Head of caudate nucleus (tissue), 42 donors: ENCODE data around the gene COPRS.
"Not testable (repeated sequence)": the region's sequence is repeated elsewhere in the genome, so short reads cannot be mapped to it uniquely, and the experiment has no call there.

ENCODE experiments used
- DNase-seq, 42 donors: peaks; one replicate each; pipeline versions ENCODE4 v3.0.0 to v3.0.0-alpha.2; 2020 to 2021; ENCODE audit warnings: mixed read lengths in 7 of 42
- intact Hi-C: fragments of 100-400 bp; cut with DNase I; formaldehyde crosslinking; loops from one replicate; pipeline ENCODE4 v1.15.0; 2022

COPRS gene

GRCh38 chr17:31854672-31855071 lies 4.4 kb downstream of the COPRS start:
- no peak for DNase-seq
- intact Hi-C loops = no loop called here

GRCh38 chr17:31853911-31854470 lies 5.1 kb downstream of the COPRS start:
- DNase-seq = no peak
- intact Hi-C loops = no loop called here

GRCh38 chr17:31845291-31845690 lies 13.8 kb downstream of the COPRS start:
- intact Hi-C loops = no loop called here
- no peak for DNase-seq

DNA sequence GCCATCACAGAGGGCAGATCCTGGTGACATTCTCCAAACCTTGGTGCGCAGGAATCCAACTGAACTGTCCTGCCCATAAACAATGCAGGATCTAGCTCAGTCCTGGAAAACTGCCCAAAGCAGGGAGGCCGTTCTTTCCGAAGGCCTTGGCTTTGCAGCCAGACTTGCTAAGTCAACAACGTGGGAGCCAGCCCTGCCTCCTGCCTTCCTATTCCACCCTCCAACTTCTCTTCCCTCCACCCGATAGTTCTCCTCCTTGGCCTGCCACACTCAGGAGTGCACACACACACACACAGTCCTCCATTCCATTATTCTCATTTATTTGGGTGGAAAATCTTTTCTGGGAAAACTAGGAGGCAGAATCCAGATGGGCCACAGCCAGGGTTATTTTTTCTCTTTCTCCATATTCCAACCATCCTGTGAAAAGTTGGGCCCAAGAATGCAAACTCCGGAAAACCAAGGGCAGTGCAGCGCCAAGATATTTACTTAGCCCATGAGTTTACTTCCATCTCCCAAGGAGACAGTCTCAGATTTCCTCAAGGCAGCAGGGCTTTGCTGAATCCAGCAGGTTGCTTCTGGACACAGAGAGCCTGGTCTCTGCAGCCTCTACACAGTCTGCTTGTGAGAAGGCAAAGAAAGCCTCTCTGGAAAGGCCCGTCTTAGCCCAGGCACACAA lies 15.8 kb downstream of the COPRS start:
- intact Hi-C loops = loop anchor here (5.0 kb wide), 1 partner anchor 286 kb away; no protein-coding TSS in a partner anchor
- peak in 34 of 42 donors; percentile 12 to 64 (median 37) for DNase-seq

DNA sequence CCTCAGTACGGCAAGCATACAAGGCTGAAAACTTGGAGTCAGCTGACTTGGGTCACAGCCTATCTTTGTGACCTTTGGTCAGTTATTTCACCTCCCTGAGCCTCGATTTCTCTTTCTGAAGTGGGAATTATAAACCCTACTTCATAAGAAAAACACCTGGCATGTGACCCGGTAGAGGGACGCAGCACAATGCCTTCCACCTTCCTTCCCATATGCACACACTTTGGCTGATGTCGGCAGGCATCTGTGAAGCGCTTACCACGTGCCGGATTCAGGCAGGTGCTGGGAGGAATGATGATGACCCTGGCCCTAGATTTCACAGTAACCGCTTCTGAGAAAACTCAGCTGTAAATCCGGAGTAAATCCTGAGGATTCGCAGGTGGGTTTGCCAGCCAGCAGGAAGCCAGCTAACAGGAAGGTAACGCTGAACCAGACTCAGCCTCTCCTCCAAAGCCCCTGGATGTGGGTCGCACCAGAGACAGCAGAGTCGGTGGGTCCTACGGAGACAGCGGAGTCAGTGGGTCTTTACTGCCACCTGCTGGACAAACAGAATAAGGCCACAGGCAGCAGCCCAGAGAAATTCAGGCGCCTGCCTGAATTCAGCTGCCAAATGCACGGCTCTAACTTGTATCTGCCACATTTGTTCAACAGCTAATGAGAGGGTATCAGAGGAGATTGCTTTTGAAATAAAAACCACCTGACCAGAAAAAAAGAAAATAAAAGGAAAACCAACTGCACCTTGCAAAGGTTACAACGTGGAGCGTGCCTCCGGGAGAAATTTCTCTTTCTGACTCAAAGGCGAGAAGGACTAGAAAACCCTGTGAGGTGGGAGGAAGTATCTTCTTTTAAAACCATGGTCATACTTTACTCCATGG lies 16.6 kb downstream of the COPRS start:
- peak; percentile 53 to 90 (median 80) for DNase-seq
- intact Hi-C loops = loop anchor here (5.0 kb wide), 1 partner anchor 285 kb away; no protein-coding TSS in a partner anchor

DNA sequence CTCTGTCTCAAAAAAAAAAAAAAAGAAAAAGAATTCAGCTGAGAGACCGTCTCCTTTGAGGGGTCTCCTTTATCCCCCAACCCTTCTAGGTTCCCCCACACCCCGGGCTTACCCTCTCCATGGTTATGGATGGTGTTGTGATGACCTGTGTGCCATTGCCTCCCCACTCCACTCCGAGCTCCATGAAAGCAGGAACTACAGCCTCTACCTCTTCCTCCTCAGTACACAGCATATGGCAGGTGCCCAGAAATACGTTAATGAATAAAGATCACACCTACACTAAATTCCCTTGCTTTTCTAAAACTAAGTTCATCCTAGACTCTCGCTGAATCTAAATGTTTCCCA lies 17.2 kb downstream of the COPRS start:
- intact Hi-C loops = loop anchor here (5.0 kb wide), 1 partner anchor 285 kb away; no protein-coding TSS in a partner anchor
- no peak for DNase-seq

DNA sequence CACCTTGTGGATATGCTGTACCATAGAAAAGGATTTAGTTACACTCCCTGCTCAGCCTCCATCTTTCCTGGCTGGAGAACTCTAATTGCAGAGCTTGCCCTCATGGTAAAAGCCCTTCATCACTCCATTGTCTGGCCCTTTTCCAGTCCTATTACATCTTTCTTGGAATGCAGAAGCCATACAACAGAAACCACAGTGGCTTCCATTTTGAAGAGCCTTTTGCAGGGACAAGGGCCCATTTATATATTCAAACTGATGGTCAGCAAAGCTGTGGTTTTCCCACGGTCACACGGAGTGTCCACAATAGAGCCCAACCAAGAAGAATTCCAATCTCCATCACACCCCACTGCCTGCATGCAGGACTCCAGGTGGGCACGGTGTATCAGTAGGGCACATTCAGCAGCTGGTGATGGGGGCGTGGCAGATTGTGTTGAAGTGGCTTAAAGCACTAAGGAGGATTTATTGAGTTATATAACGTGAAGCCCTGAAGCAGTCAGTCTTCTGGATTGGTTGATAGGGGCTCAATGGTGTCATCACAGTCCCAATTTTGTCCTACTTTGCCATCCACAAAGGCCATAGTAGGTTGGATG lies 20.3 kb downstream of the COPRS start:
- DNase-seq = no peak
- intact Hi-C loops = no loop called here

GRCh38 chr17:31835984-31836383 lies 23.1 kb downstream of the COPRS start:
- intact Hi-C loops = no loop called here
- DNase-seq = no peak

GRCh38 chr17:31834448-31834847 lies 24.6 kb downstream of the COPRS start:
- intact Hi-C loops = no loop called here
- peak in 4 of 42 donors; percentile 4 to 17 (median 12) for DNase-seq

- intact Hi-C loops = no loop called here
- DNase-seq = no peak
Measured at GRCh38 chr17:31832746-31833145, 26.3 kb downstream of the COPRS start.

DNA sequence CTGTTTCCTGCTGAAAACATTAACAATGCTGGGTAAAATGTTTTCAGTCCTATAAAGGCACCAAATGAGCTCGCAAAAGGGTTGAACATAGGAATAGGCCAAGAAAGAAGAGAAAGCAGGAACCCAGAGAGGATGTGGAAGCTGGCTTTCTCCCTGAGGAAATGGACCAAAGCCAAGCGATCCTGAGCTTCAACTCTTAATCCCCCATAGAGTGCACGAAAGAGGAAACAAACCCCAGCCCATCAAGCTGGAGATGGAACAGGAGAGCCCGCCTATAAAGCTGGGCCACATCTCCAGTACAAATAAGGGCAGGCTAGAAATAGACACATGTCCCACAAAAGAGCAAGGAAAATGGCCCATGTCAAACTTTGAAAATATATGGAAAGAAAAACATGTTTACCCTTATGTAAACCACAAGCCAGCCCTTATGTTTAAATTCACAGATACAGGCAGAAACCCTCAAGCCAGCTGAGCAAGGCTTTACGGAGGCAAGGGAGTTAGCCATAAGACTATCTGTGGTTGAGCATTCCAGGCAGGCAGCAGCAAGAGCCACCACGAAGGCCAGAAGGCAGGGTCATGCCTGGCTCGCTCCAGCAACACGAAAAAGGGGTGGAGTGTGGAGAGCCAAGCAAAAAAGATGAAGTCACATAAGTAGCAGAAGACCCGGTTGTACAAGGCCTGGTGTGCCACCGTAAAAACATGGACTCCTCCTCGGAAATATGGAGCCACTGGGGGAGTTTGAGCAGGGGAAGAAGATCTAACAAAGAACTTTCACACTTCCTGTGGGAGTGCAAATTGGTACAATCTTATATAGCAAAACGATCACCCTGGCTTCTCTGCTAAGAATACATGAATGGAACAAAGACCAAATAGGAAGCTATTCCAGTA lies 27.8 kb downstream of the COPRS start:
- DNase-seq = no peak
- intact Hi-C loops = no loop called here

DNA sequence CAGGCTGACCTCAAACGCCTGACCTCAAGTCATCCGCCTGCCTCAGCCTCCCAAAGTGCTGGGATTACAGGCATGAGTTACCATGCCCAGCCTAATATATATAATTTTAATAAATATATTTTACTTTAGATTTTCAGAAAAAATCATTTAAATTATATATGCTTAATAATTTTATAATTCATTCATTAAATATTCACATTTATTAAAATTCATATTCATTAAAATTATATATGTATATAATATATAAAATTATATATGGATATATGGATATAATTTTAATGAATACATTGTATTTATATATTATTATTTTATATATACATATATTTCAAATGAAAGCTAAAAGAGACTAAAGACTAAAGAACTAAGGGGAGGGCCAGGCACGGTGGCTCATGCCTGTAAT lies 29.4 kb downstream of the COPRS start:
- intact Hi-C loops = no loop called here
- DNase-seq = no peak

DNA sequence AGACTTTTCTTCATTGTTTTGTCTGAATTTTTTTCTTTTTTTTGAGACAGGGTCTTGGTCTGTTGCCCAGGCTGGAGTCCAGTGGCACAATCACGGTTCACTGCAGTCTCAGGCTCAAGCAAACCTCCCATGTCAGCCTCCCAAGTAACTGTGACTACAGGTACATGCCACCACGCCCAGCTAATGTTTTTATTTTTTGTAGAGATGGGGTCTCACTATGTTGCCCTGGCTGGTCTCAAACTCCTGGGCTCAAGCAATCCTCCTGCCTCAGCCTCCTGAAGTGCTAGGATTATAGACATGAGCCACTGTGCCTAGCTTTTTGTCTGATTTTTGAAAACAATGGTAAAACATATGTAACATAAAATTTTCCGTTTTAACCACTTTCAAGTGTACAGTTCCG lies 30.1 kb downstream of the COPRS start:
- DNase-seq, intact Hi-C loops: not testable (repeated sequence)

DNA sequence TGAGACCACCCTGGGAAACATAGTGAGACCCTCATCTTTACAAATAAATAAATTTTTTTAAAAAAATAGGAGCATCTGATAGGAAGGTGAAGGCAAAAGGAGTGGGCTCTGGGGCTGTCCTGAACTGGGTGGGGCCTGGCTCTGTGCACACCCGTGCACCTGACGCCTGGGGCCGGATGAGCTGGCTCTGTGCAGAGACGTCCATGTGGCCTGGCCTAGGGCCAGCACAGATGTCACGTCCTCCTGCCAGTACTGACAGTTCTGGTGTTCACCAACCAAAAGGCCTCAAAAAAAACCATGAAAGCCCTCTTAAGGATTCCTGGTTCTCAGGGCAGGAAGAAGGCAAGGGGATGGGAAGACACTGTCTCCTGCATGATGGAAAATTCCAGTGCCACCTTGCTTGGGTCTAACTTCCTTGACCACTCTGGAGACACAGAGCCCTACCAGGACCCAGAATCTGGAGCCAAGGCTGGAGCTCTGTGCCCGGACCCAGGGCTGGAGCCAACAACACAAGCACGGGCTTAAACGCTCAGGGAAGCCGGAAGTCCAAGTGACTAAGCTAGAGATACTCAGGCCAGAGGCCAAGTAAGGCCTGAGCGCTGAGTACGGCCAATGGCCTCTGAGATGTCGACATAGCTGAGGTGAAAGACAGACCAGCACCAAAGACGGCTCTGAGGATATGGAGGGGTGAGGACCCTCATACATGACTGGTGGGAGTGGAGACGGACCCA lies 32.9 kb downstream of the COPRS start:
- peak in 3 of 42 donors; percentile 5 to 21 (median 15) for DNase-seq
- intact Hi-C loops = no loop called here

DNA sequence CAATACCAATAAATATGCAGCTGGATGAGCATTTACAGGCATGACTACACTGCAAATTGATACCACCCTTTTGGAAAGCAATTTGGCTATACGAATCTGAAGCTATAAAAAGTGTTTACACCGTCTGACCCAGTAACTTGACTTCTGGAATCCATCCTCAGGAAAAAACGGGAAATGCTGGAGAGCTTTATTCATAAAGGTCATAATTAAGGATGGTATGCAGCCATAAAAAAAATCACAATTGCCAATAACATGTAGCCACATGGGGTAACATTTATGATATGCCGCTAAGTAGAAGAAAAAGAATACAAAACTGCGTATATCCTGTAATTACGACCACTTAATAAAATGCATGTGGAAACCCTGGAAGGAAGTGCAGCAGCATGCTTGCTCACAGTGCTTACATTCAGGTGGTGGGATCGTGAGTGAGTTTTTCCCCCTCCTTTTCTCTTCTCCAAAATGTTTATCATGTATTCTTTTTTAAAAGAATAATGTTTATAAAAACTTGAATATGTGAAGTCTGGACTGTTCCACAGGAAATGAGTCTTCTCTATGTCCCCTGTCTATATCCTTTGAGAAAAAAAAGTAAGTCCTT lies 34.2 kb downstream of the COPRS start:
- intact Hi-C loops = no loop called here
- DNase-seq = no peak

- no peak for DNase-seq
- intact Hi-C loops = no loop called here
Measured at GRCh38 chr17:31823014-31823413, 36.0 kb downstream of the COPRS start.

- intact Hi-C loops = no loop called here
- no peak for DNase-seq
Measured at GRCh38 chr17:31820691-31821435, 38.2 kb downstream of the COPRS start.
